Measurements from ENCODE around the gene SEMA6B. TPM values are rescaled to one million over a fixed set of nuclear protein-coding genes. Genes with fewer than 3 reads are reported as not detected.

SEMA6B gene
- total and polyA plus RNA-seq, 4 donors = 8.7 to 66.8 (median 38.9) TPM

- 92% methylated on average over 25 of the region's 25 CpGs for WGBS (ENCODE audit: insufficient coverage)
- no peak overlapping the region for H3K27ac ChIP-seq (ENCODE audit: low read depth, low read length)
- H3K36me3 ChIP-seq (ENCODE audit: control insufficient read depth, insufficient read depth, low read length) = peaks cover 99% of the 10 kb centered on the region
- H3K4me3 ChIP-seq (ENCODE audit: low read depth, low read length) = no peak overlapping the region
- DNase-seq (ENCODE audit: low read depth in 4 of 6, low spot score in 6 of 6) = no peak
- H3K9me3 ChIP-seq (ENCODE audit: control insufficient read depth, insufficient read depth, low read length) = no peaks in the 10 kb centered on the region
- H3K4me1 ChIP-seq (ENCODE audit: control insufficient read depth, insufficient read depth, low read length) = no peaks in the 10 kb centered on the region
- H3K27me3 ChIP-seq (ENCODE audit: control insufficient read depth, insufficient read depth, low read length) = no peaks in the 10 kb centered on the region
Measured at GRCh38 chr19:4497770-4498389, 61.6 kb downstream of the SEMA6B start.

- Histone ChIP-seq H3K27ac (ENCODE audit: low read depth, low read length) (no peak overlapping the region), H3K9me3 (ENCODE audit: control insufficient read depth, insufficient read depth, low read length) (no peaks in the 10 kb centered on the region), H3K27me3 (ENCODE audit: control insufficient read depth, insufficient read depth, low read length) (no peaks in the 10 kb centered on the region), H3K4me1 (ENCODE audit: control insufficient read depth, insufficient read depth, low read length) (no peaks in the 10 kb centered on the region), H3K4me3 (ENCODE audit: low read depth, low read length) (no peak overlapping the region), H3K36me3 (ENCODE audit: control insufficient read depth, insufficient read depth, low read length) (peaks cover 99% of the 10 kb centered on the region)
- DNase-seq (ENCODE audit: low read depth in 4 of 6, low spot score in 6 of 6) = no peak
- WGBS (ENCODE audit: insufficient coverage) = 87% methylated on average over 15 of the region's 18 CpGs
Measured at GRCh38 chr19:4496304-4496703, 63.2 kb downstream of the SEMA6B start.

- DNase-seq (ENCODE audit: low read depth in 4 of 6, low spot score in 6 of 6) = no peak
- peaks cover 97% of the 10 kb centered on the region for H3K36me3 ChIP-seq (ENCODE audit: control insufficient read depth, insufficient read depth, low read length)
Measured at GRCh38 chr19:4495471-4495870, 64.0 kb downstream of the SEMA6B start.

GRCh38 chr19:4494691-4495064 lies 64.8 kb downstream of the SEMA6B start:
- 99% methylated on average over 6 of the region's 8 CpGs for WGBS (ENCODE audit: insufficient coverage)
- H3K4me3 ChIP-seq (ENCODE audit: low read depth, low read length) = no peak overlapping the region
- H3K36me3 ChIP-seq (ENCODE audit: control insufficient read depth, insufficient read depth, low read length) = peaks cover 97% of the 10 kb centered on the region
- no peaks in the 10 kb centered on the region for H3K9me3 ChIP-seq (ENCODE audit: control insufficient read depth, insufficient read depth, low read length)
- no peak overlapping the region for H3K27ac ChIP-seq (ENCODE audit: low read depth, low read length)
- DNase-seq (ENCODE audit: low read depth in 4 of 6, low spot score in 6 of 6) = no peak
- no peaks in the 10 kb centered on the region for H3K4me1 ChIP-seq (ENCODE audit: control insufficient read depth, insufficient read depth, low read length)
- H3K27me3 ChIP-seq (ENCODE audit: control insufficient read depth, insufficient read depth, low read length) = no peaks in the 10 kb centered on the region

More at GRCh38 chr19:4495471-4495870, 64.0 kb downstream of the SEMA6B start:
- Histone ChIP-seq H3K4me3 (ENCODE audit: low read depth, low read length) (no peak overlapping the region), H3K27me3 (ENCODE audit: control insufficient read depth, insufficient read depth, low read length) (no peaks in the 10 kb centered on the region), H3K9me3 (ENCODE audit: control insufficient read depth, insufficient read depth, low read length) (no peaks in the 10 kb centered on the region), H3K4me1 (ENCODE audit: control insufficient read depth, insufficient read depth, low read length) (no peaks in the 10 kb centered on the region), H3K27ac (ENCODE audit: low read depth, low read length) (no peak overlapping the region)
- WGBS (ENCODE audit: insufficient coverage) = 94% methylated on average over 12 of the region's 12 CpGs

GRCh38 chr19:4493929-4494690 lies 65.4 kb downstream of the SEMA6B start:
- WGBS (ENCODE audit: insufficient coverage) = 96% methylated on average over 59 of the region's 61 CpGs
- DNase-seq (ENCODE audit: low read depth in 4 of 6, low spot score in 6 of 6) = no peak
- H3K27me3 ChIP-seq (ENCODE audit: control insufficient read depth, insufficient read depth, low read length) = no peaks in the 10 kb centered on the region
- H3K27ac ChIP-seq (ENCODE audit: low read depth, low read length) = no peak overlapping the region
- no peaks in the 10 kb centered on the region for H3K9me3 ChIP-seq (ENCODE audit: control insufficient read depth, insufficient read depth, low read length)
- H3K4me3 ChIP-seq (ENCODE audit: low read depth, low read length) = no peak overlapping the region
- H3K36me3 ChIP-seq (ENCODE audit: control insufficient read depth, insufficient read depth, low read length) = peaks cover 97% of the 10 kb centered on the region
- H3K4me1 ChIP-seq (ENCODE audit: control insufficient read depth, insufficient read depth, low read length) = no peaks in the 10 kb centered on the region

- no peak for DNase-seq (ENCODE audit: low read depth in 4 of 6, low spot score in 6 of 6)
- Histone ChIP-seq H3K27me3 (ENCODE audit: control insufficient read depth, insufficient read depth, low read length) (no peaks in the 10 kb centered on the region), H3K27ac (ENCODE audit: low read depth, low read length) (no peak overlapping the region), H3K4me1 (ENCODE audit: control insufficient read depth, insufficient read depth, low read length) (no peaks in the 10 kb centered on the region), H3K36me3 (ENCODE audit: control insufficient read depth, insufficient read depth, low read length) (peaks cover 97% of the 10 kb centered on the region), H3K4me3 (ENCODE audit: low read depth, low read length) (no peak overlapping the region), H3K9me3 (ENCODE audit: control insufficient read depth, insufficient read depth, low read length) (no peaks in the 10 kb centered on the region)
- WGBS (ENCODE audit: insufficient coverage) = 97% methylated on average over 40 of the region's 41 CpGs
Measured at GRCh38 chr19:4493104-4493928, 66.2 kb downstream of the SEMA6B start.

Other genes with a start within 250 kb of the SEMA6B start
- 10 to 100 TPM in 1 of 2 donors, 1 to 10 TPM in 1; 3.2 to 21.9 TPM for gene STAP2, start 220.9 kb downstream of the SEMA6B start, total RNA-seq
- gene STAP2, start 220.9 kb downstream of the SEMA6B start, polyA plus RNA-seq (ENCODE audit: insufficient read length in 2 of 2) = 1 to 10 TPM; 5.2 to 8.5 TPM
- gene MPND, start 216.1 kb downstream of the SEMA6B start, total RNA-seq = 10 to 100 TPM; 10.8 to 13.0 TPM
- 10 to 100 TPM; 42.6 to 47.4 TPM for gene MPND, start 216.1 kb downstream of the SEMA6B start, polyA plus RNA-seq (ENCODE audit: insufficient read length in 2 of 2)
- gene SH3GL1, start 159.1 kb downstream of the SEMA6B start, total RNA-seq = 10 to 100 TPM; 14.3 to 44.1 TPM
- 100 to 1,000 TPM; 104 to 105 TPM for gene SH3GL1, start 159.1 kb downstream of the SEMA6B start, polyA plus RNA-seq (ENCODE audit: insufficient read length in 2 of 2)
- 1 to 10 TPM; 6.2 to 9.3 TPM for gene CHAF1A, start 157.0 kb downstream of the SEMA6B start, total RNA-seq
- gene CHAF1A, start 157.0 kb downstream of the SEMA6B start, polyA plus RNA-seq (ENCODE audit: insufficient read length in 2 of 2) = 10 to 100 TPM; 14.2 to 16.9 TPM
- 10 to 100 TPM; 56.2 to 89.6 TPM for gene UBXN6, start 101.9 kb downstream of the SEMA6B start, total RNA-seq
- gene UBXN6, start 101.9 kb downstream of the SEMA6B start, polyA plus RNA-seq (ENCODE audit: insufficient read length in 2 of 2) = 100 to 1,000 TPM; 124 to 139 TPM
- gene HDGFL2, start 87.4 kb downstream of the SEMA6B start, total RNA-seq = 10 to 100 TPM; 23.5 to 45.3 TPM
- gene HDGFL2, start 87.4 kb downstream of the SEMA6B start, polyA plus RNA-seq (ENCODE audit: insufficient read length in 2 of 2) = 10 to 100 TPM; 83.5 to 91.2 TPM
- gene PLIN4, start 41.2 kb downstream of the SEMA6B start, total RNA-seq = under 1 TPM; 0.30 to 0.50 TPM
- 1 to 10 TPM; 2.3 to 3.2 TPM for gene PLIN4, start 41.2 kb downstream of the SEMA6B start, polyA plus RNA-seq (ENCODE audit: insufficient read length in 2 of 2)
- 1 to 10 TPM; 2.8 to 4.0 TPM for gene PLIN5, start 24.5 kb downstream of the SEMA6B start, total RNA-seq
- 10 to 100 TPM; 14.7 to 18.5 TPM for gene PLIN5, start 24.5 kb downstream of the SEMA6B start, polyA plus RNA-seq (ENCODE audit: insufficient read length in 2 of 2)
- 1 to 10 TPM in 1 of 2 donors, under 1 TPM in 1; 0.39 to 1.3 TPM for gene LRG1, start 19.6 kb downstream of the SEMA6B start, total RNA-seq
- under 1 TPM; 0.36 to 0.54 TPM for gene LRG1, start 19.6 kb downstream of the SEMA6B start, polyA plus RNA-seq (ENCODE audit: insufficient read length in 2 of 2)
- 1 to 10 TPM; 5.5 to 6.3 TPM for gene TNFAIP8L1, start 79.8 kb upstream of the SEMA6B start, total RNA-seq
- 10 to 100 TPM in 1 of 2 donors, 1 to 10 TPM in 1; 8.4 to 11.8 TPM for gene TNFAIP8L1, start 79.8 kb upstream of the SEMA6B start, polyA plus RNA-seq (ENCODE audit: insufficient read length in 2 of 2)
- gene MYDGF, start 110.7 kb upstream of the SEMA6B start, total RNA-seq = 10 to 100 TPM; 47.7 to 72.8 TPM
- gene MYDGF, start 110.7 kb upstream of the SEMA6B start, polyA plus RNA-seq (ENCODE audit: insufficient read length in 2 of 2) = 10 to 100 TPM; 68.3 to 80.0 TPM
- 10 to 100 TPM in 1 of 2 donors, 1 to 10 TPM in 1; 9.6 to 14.2 TPM for gene DPP9, start 164.2 kb upstream of the SEMA6B start, total RNA-seq
- gene DPP9, start 164.2 kb upstream of the SEMA6B start, polyA plus RNA-seq (ENCODE audit: insufficient read length in 2 of 2) = 10 to 100 TPM; 20.6 to 30.3 TPM
- gene FEM1A, start 232.1 kb upstream of the SEMA6B start, total RNA-seq = 10 to 100 TPM; 10.9 to 11.7 TPM
- 1 to 10 TPM; 4.7 to 5.3 TPM for gene FEM1A, start 232.1 kb upstream of the SEMA6B start, polyA plus RNA-seq (ENCODE audit: insufficient read length in 2 of 2)